Common myeloid progenitor, CD34-positive (primary cell): ENCODE results near the gene KCNQ5.

Experiments
- CTCF ChIA-PET: fragments of 350-600 bp; sonication (Branson Sonifier 250); formaldehyde crosslinking; loops from one replicate; lab custom pipeline; 2021; ENCODE audit warnings: antibody characterized with exemption; lab: Charles Lee
- POLR2A ChIA-PET: fragments of 350-600 bp; sonication (Branson Sonifier 250); formaldehyde crosslinking; loops from one replicate; lab custom pipeline; 2021; ENCODE audit warnings: antibody characterized with exemption; lab: Charles Lee
- DNase-seq, 3 donors: peaks; one replicate each; pipeline versions ENCODE4 v3.0.0 to v3.0.0-alpha.2; 2013
- H3K27ac ChIP-seq, 2 experiments: 1 replicate in 1 of 2; 2 replicates in 1 of 2; pipeline ENCODE4 v1.7.0; 2013; ENCODE audit warnings: inconsistent platforms in 2 of 2, low read length in 2 of 2, mild to moderate bottlenecking in 2 of 2, low read depth in 1 of 2, moderate library complexity in 1 of 2; ENCODE audit not compliant: severe bottlenecking in 2 of 2, insufficient read depth in 1 of 2, poor library complexity in 1 of 2
- H3K27me3 ChIP-seq, 5 experiments: replicated peaks in 2 of 5; 1 replicate in 3 of 5; 2 replicates in 2 of 5; pipeline versions ENCODE4 v1.6.1 to v1.7.0; 2013; ENCODE audit warnings: low read length in 4 of 5, mild to moderate bottlenecking in 2 of 5, moderate library complexity in 2 of 5, inconsistent platforms in 1 of 5; ENCODE audit not compliant: insufficient read depth in 5 of 5, control insufficient read depth in 4 of 5
- H3K36me3 ChIP-seq, 4 experiments: 1 replicate in 2 of 4; 2 replicates in 2 of 4; pipeline versions ENCODE4 v1.6.1 to v1.7.0; 2013; ENCODE audit warnings: low read length in 3 of 4, control low read depth in 1 of 4, mild to moderate bottlenecking in 1 of 4; ENCODE audit not compliant: control insufficient read depth in 4 of 4, insufficient read depth in 4 of 4
- H3K4me1 ChIP-seq, 4 experiments: 1 replicate in 3 of 4; 2 replicates in 1 of 4; pipeline versions ENCODE4 v1.6.1 to v1.7.1; 2013; ENCODE audit warnings: low read length in 3 of 4, mild to moderate bottlenecking in 3 of 4, control low read depth in 1 of 4, inconsistent platforms in 1 of 4, moderate library complexity in 1 of 4; ENCODE audit not compliant: control insufficient read depth in 4 of 4, insufficient read depth in 4 of 4; ENCODE audit errors: control extremely low read depth in 1 of 4
- H3K4me3 ChIP-seq, 7 experiments: 1 replicate in 4 of 7; 2 replicates in 3 of 7; pipeline versions ENCODE4 v1.5.1 to v1.7.0; 2013; ENCODE audit warnings: mild to moderate bottlenecking in 7 of 7, low read length in 6 of 7, moderate library complexity in 6 of 7, inconsistent platforms in 2 of 7, low read depth in 2 of 7, control low read depth in 1 of 7; ENCODE audit not compliant: insufficient read depth in 4 of 7, control insufficient read depth in 1 of 7; ENCODE audit errors: extremely low read depth in 1 of 7
- H3K9me3 ChIP-seq, 5 experiments: 1 replicate in 4 of 5; 2 replicates in 1 of 5; pipeline versions ENCODE4 v1.6.1 to v1.7.1; 2013; ENCODE audit warnings: low read length in 4 of 5, mild to moderate bottlenecking in 2 of 5, inconsistent platforms in 1 of 5, low read depth in 1 of 5, moderate library complexity in 1 of 5; ENCODE audit not compliant: control insufficient read depth in 4 of 5, insufficient read depth in 2 of 5; ENCODE audit errors: control extremely low read depth in 1 of 5
- WGBS: methylation state at CpG from one replicate; pipeline ENCODE4 v1.1.5; 2013; ENCODE audit not compliant: insufficient coverage; 5-methylcytosine and 5-hydroxymethylcytosine counted together

Gene KCNQ5

DNA sequence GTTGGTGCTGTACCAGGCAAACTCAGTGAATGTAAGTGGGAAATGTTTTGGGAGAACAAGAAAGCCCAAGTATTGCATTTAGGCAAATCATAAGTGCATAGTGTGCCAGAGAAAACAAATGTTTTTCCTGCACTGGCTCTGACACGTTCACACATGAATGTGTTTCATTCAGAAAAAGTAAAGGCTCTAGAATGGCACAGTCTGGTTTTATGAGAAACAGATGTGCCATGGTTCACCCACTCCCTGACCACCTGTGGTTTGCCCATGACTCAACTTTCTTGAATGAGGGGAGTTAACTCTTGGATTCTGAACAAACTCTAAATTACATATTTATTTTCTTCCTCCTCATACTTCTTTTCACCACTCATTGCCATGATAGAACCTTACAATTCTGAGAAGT lies 126.9 kb downstream of the KCNQ5 start:
- ChIA-PET POLR2A (no interaction called here), CTCF (no interaction called here)
- H3K9me3 ChIP-seq: no peaks in the 10 kb centered on the region
- WGBS: 25% methylated on average over 1 of the region's 1 CpG
- no peaks in the 10 kb centered on the region for H3K27me3 ChIP-seq
- DNase-seq: peak in 2 of 3 donors; percentile 67 to 69
- no peak overlapping the region for H3K4me3 ChIP-seq
- H3K36me3 ChIP-seq: peaks cover 0 to 7% (median 0%) of the 10 kb centered on the region in 4 experiments
- no peak overlapping the region for H3K27ac ChIP-seq
- H3K4me1 ChIP-seq: peaks cover 0 to 3% (median 0%) of the 10 kb centered on the region in 4 experiments

DNA sequence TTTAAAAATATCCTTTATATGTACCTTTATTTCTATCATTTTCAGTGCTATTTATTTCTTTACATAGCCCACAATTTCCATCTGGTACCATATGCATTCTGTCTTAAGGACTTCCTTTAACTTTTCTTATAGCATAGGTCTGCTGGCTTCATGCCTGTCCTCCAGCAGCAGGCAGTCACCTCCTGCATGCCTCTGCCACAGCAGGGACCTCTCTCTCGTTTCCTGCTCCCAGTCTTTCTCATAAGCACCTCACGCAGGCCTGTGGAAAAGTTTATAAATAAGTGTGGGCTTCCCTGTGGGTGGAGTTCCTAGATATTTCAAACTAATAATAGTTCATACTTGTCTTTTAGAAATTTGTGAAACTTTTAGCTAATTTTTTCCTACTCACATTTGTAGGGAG lies 133.9 kb downstream of the KCNQ5 start:
- no peak for DNase-seq
- no peaks in the 10 kb centered on the region for H3K27me3 ChIP-seq
- H3K36me3 ChIP-seq: peaks cover 0 to 5% (median 0%) of the 10 kb centered on the region in 4 experiments
- CTCF ChIA-PET: interaction anchor here (1.4 kb wide), 1 partner anchor 14 kb away, joined by 3 read pairs; no protein-coding TSS in a partner anchor
- peaks cover 0 to 8% (median 3%) of the 10 kb centered on the region in 5 experiments for H3K9me3 ChIP-seq
- no CpG with 5 or more reads among the region's 2 CpGs for WGBS
- no peak overlapping the region for H3K4me3 ChIP-seq
- POLR2A ChIA-PET: no interaction called here
- no peak overlapping the region for H3K27ac ChIP-seq
- peaks cover 0 to 7% (median under 1%) of the 10 kb centered on the region in 4 experiments for H3K4me1 ChIP-seq

DNA sequence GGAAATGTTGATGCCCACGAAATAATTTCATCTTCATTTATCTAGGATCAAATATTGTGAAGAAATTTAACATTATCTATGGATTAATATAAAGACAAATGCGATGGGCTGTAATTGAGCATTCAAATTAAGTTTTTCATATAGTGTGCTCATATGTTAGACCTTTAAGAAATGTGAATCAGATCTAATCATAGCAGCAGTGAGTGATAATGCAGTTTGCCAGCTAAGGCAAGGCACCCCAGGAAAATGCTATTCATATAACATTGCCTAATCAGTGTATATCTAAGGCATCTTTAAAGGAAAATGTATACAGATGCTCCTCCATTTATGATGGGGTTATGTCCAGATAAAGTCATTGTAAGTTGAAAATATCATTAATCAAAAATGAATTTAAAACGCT lies 135.2 kb downstream of the KCNQ5 start:
- DNase-seq: no peak
- Histone ChIP-seq H3K9me3 (peaks cover 0 to 8% (median 3%) of the 10 kb centered on the region in 5 experiments), H3K36me3 (peaks cover 0 to 5% (median 0%) of the 10 kb centered on the region in 4 experiments), H3K27me3 (no peaks in the 10 kb centered on the region), H3K4me1 (peaks cover 0 to 7% (median under 1%) of the 10 kb centered on the region in 4 experiments), H3K4me3 (no peak overlapping the region), H3K27ac (no peak overlapping the region)
- ChIA-PET POLR2A (no interaction called here), CTCF (interaction anchor here (1.4 kb wide), 1 partner anchor 13 kb away, joined by 3 read pairs; no protein-coding TSS in a partner anchor)
- WGBS: no CpG with 5 or more reads among the region's 3 CpGs

DNA sequence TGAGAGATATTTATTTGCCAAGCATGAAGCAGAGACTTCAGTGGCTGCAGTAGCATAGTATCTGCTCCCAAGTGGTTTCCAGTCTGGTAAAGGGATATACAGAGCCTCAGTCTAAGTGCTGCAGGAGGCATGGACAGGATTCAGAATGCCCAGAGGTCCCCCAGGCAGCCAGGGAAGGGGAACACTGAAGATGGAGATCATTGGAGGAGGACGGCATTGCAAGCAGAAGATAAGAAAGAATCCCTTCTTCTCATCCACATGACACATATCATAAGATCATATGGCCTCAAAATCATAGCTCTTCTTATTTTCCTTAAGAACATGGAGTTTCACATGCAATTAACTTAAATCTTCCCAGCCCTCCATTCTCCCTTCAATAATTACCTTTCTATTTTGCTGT lies 136.1 kb downstream of the KCNQ5 start:
- ChIA-PET CTCF (interaction anchor here (1.2 to 1.6 kb wide), 2 partner anchors 19 to 61 kb away, joined by 3 to 5 read pairs; no protein-coding TSS in a partner anchor), POLR2A (no interaction called here)
- peaks cover 0 to 8% (median 3%) of the 10 kb centered on the region in 5 experiments for H3K9me3 ChIP-seq
- H3K27ac ChIP-seq: no peak overlapping the region
- H3K36me3 ChIP-seq: no peaks in the 10 kb centered on the region
- H3K27me3 ChIP-seq: no peaks in the 10 kb centered on the region
- H3K4me1 ChIP-seq: peaks cover 0 to 7% (median under 1%) of the 10 kb centered on the region in 4 experiments
- H3K4me3 ChIP-seq: no peak overlapping the region
- no CpG with 5 or more reads among the region's 1 CpG for WGBS
- DNase-seq: no peak

DNA sequence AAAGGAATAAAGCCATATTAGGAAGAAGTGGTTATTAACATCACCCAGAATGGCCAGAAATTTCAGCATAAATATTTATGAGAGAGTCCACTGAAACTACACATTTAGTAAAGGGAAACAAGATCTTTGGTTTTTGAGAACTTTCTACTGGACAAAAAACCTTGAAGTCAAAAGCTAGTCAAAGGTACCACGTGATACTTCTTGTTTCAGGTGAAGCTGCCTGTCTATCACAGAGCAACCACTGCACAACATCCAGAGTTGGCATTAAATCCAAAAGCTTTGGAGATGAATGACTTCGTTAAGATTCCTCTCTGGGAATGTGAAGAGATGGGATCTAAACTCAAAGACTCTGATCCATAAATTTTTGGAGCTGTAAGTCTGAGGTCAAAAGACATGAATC lies 137.0 kb downstream of the KCNQ5 start:
- ChIA-PET POLR2A (no interaction called here), CTCF (interaction anchor here (1.2 to 1.6 kb wide), 2 partner anchors 18 to 62 kb away, joined by 3 to 5 read pairs; no protein-coding TSS in a partner anchor)

DNA sequence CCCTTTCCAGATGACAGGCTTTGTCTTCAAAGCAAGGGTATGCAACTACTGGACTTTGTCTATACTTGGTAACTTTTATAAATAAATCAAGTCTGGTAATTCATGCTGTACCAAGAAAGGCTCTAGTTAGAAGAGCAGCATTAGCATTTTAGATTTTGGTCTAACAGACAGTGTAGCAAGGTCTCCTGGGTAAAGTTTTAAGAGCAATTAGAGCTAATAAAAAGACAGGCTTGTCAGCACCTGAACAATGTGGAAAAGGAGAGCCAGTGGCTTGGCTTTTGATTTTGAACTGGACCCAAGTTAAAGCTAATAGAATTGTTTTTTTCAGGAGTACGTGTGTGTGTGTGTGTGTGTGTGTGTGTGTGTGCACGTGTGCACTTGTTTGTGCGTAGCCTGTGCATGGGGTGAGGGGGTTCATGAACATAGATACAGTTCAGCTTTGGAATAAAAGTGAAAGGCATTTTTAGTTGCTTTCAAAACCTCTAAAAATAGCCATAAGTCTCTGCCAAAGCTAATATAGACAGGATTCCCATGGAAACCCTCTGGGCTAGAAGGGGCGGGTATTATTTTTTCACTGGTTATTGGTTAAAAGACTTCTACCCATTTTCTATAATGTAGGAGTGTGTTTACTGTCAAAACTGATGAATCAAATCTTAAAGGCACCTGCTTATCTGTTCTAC lies 138.4 kb downstream of the KCNQ5 start:
- Histone ChIP-seq H3K36me3 (no peaks in the 10 kb centered on the region), H3K4me3 (no peak overlapping the region), H3K4me1 (peaks cover 0 to 7% (median under 1%) of the 10 kb centered on the region in 4 experiments), H3K9me3 (no peaks in the 10 kb centered on the region), H3K27me3 (no peaks in the 10 kb centered on the region), H3K27ac (no peak overlapping the region)
- ChIA-PET CTCF (interaction anchor here (1.1 to 1.2 kb wide), 2 partner anchors 9 to 23 kb away, joined by 3 to 4 read pairs; no protein-coding TSS in a partner anchor), POLR2A (no interaction called here)
- WGBS: 100% methylated on average over 2 of the region's 4 CpGs
- no peak for DNase-seq

More for the DNA sequence above, 137.0 kb downstream of the KCNQ5 start:
- H3K27me3 ChIP-seq: no peaks in the 10 kb centered on the region
- WGBS: 100% methylated on average over 2 of the region's 2 CpGs
- no peaks in the 10 kb centered on the region for H3K36me3 ChIP-seq
- H3K27ac ChIP-seq: no peak overlapping the region
- H3K4me3 ChIP-seq: no peak overlapping the region
- H3K4me1 ChIP-seq: peaks cover 0 to 7% (median under 1%) of the 10 kb centered on the region in 4 experiments
- no peak for DNase-seq
- H3K9me3 ChIP-seq: peaks cover 0 to 8% (median 3%) of the 10 kb centered on the region in 5 experiments

DNA sequence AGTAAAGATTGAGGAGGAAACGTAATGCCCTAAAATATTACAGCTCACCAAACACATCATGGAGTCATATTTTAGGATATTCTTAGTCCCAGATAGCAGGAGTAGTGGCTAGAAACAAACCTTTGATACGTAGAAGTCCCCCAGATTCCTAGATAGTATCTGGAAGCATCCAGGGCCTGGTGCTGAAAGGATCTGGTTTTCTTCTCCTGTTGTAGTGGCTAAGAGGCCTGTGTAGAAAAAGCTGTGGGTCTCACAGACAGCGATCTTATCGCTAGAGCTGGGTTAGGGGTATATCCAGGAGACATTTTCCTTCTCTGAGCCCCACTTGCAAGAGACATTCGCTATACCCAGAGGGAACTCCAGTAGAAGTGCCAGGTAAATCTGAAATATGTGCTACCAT lies 139.9 kb downstream of the KCNQ5 start:
- Histone ChIP-seq H3K36me3 (no peaks in the 10 kb centered on the region), H3K27me3 (no peaks in the 10 kb centered on the region), H3K4me1 (peaks cover 0 to 7% (median under 1%) of the 10 kb centered on the region in 4 experiments), H3K9me3 (no peaks in the 10 kb centered on the region), H3K27ac (no peak overlapping the region), H3K4me3 (no peak overlapping the region)
- 100% methylated on average over 1 of the region's 5 CpGs for WGBS
- DNase-seq: no peak
- ChIA-PET POLR2A (no interaction called here), CTCF (interaction anchor here (1.9 kb wide), 1 partner anchor 21 kb away, joined by 4 read pairs; no protein-coding TSS in a partner anchor)
